SIG-M5 treated with dmso at 0.1 percent for 504 hours (cell line): ENCODE measurements around the gene GPR158.

Experiments
- DNase-seq: peaks from one replicate; lab custom pipeline; 2025; ENCODE audit not compliant: unreplicated experiment; lab: John Stamatoyannopoulos, UW

The GPR158 gene

GRCh38 chr10:25498645-25499044, 323.8 kb downstream of the GPR158 start:
- DNase-seq: no peak

GRCh38 chr10:25501912-25502311, 327.1 kb downstream of the GPR158 start:
- no peak for DNase-seq

- DNase-seq: no peak
These were observed 327.7 kb downstream of the GPR158 start for GRCh38 chr10:25502453-25502852.

GRCh38 chr10:25504306-25504705, 329.5 kb downstream of the GPR158 start:
- no peak for DNase-seq

- no peak for DNase-seq
These were observed 330.0 kb downstream of the GPR158 start for GRCh38 chr10:25504838-25505237.

- DNase-seq: no peak
These were observed 330.7 kb downstream of the GPR158 start for GRCh38 chr10:25505466-25505865.

- DNase-seq: no peak
These were observed 332.1 kb downstream of the GPR158 start for GRCh38 chr10:25506821-25507335.

- no peak for DNase-seq
These were observed 333.5 kb downstream of the GPR158 start for GRCh38 chr10:25508112-25508815.

GRCh38 chr10:25509151-25509550, 334.4 kb downstream of the GPR158 start:
- no peak for DNase-seq

- no peak for DNase-seq
These were observed 347.5 kb downstream of the GPR158 start for GRCh38 chr10:25522294-25522693.

GRCh38 chr10:25522946-25523608, 348.3 kb downstream of the GPR158 start:
- DNase-seq: no peak

GRCh38 chr10:25530306-25530705, 355.5 kb downstream of the GPR158 start:
- DNase-seq: no peak

GRCh38 chr10:25531457-25532061, 356.8 kb downstream of the GPR158 start:
- no peak for DNase-seq

- DNase-seq: no peak
These were observed 357.4 kb downstream of the GPR158 start for GRCh38 chr10:25532213-25532612.

GRCh38 chr10:25536027-25536426, 361.2 kb downstream of the GPR158 start:
- no peak for DNase-seq

GRCh38 chr10:25547382-25547781, 372.6 kb downstream of the GPR158 start:
- no peak for DNase-seq

GRCh38 chr10:25552283-25552919, 377.6 kb downstream of the GPR158 start:
- DNase-seq: no peak

- no peak for DNase-seq
These were observed 381.1 kb downstream of the GPR158 start for GRCh38 chr10:25555865-25556264.

- no peak for DNase-seq
These were observed 381.7 kb downstream of the GPR158 start for GRCh38 chr10:25556457-25556856.

- no peak for DNase-seq
These were observed 382.3 kb downstream of the GPR158 start for GRCh38 chr10:25557136-25557535.

- DNase-seq: no peak
These were observed 387.0 kb downstream of the GPR158 start for GRCh38 chr10:25561758-25562157.

- no peak for DNase-seq
These were observed 387.7 kb downstream of the GPR158 start for GRCh38 chr10:25562547-25562946.
